Peyer's patch (tissue), 4 donors: Measurements from ENCODE around the gene GRAMD4. TPM values are rescaled to one million over a fixed set of nuclear protein-coding genes. Genes with fewer than 3 reads are reported as not detected.
A peak's percentile ranks its signal among the peaks of the same experiment; 100 is the strongest.

Source experiments
- DNase-seq, 3 donors: peaks; one replicate each; pipeline ENCODE4 v3.0.0-alpha.2; 2017 to 2019
- H3K27ac ChIP-seq, 4 donors: fragments of 200-600 bp; sonication (generic); one replicate each; pipeline ENCODE4 v1.5.1; 2016 to 2019
- H3K27me3 ChIP-seq, 2 donors: fragments of 200-600 bp; sonication (generic); one replicate each; pipeline ENCODE4 v1.5.1; 2019
- H3K36me3 ChIP-seq, 3 donors: fragments of 200-600 bp; sonication (generic); one replicate each; pipeline ENCODE4 v1.5.1; 2016 to 2019
- H3K4me1 ChIP-seq, 4 donors: fragments of 200-600 bp; sonication (generic); one replicate each; pipeline ENCODE4 v1.5.1; 2016 to 2019
- H3K4me3 ChIP-seq, 4 donors: fragments of 200-600 bp; sonication (generic); 1 replicate in 3 of 4; 2 replicates in 1 of 4; pipeline ENCODE4 v1.5.1; 2016 to 2019; ENCODE audit warnings: mild to moderate bottlenecking in 1 of 4
- H3K9me3 ChIP-seq, 4 donors: fragments of 200-600 bp; sonication (generic); one replicate each; pipeline ENCODE4 v1.5.1; 2016 to 2019; ENCODE audit warnings: mild to moderate bottlenecking in 1 of 4
- POLR2A ChIP-seq, 2 donors: fragments of 450-650 bp; IDR thresholded peaks; one replicate each; pipeline ENCODE4 v1.5.1; 2017; ENCODE audit warnings: antibody characterized with exemption in 2 of 2, mild to moderate bottlenecking in 2 of 2, moderate library complexity in 2 of 2
- total RNA-seq, 4 donors: library from RNA; depleted of rRNA; stranded (reverse); fragments of >200 nt; gene quantifications; one replicate each; pipeline ENCODE4 v1.1.0, GENCODE V29; 2016
- TF ChIP-seq, protein P1 (sequence below), 6 experiments: fragments of 450-650 bp in 4 of 6; fragments of 200-600 bp in 2 of 6; sonication (generic) in 1 of 6; IDR thresholded peaks; one replicate each; pipeline ENCODE4 v1.5.1; 2017 to 2019; ENCODE audit warnings: antibody characterized with exemption in 6 of 6, mild to moderate bottlenecking in 3 of 6, moderate library complexity in 1 of 6

GRAMD4 gene
- total RNA-seq, 4 donors from 2014 or later, result 98.2 to 428 (median 422) TPM

DNA sequence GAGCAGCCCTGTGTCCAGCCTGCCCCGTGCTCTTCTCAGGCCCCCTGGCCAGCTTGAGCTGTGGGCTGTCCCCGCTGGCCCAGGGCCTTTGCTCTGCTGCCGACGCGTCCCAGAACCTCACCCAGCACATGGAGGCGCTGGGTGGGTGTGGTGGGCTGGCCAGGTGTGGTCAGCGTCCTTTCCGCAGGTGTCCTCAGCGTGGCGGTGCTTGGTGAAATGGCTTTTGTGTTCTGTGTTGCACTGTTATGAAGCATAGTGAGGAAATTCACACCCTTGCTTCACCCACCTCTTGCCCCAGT, 37.4 kb downstream of the GRAMD4 start:
- no peak for DNase-seq
- no peak overlapping the region for H3K27ac ChIP-seq
- H3K4me1 ChIP-seq, result peaks cover 6 to 37% (median 7%) of the 10 kb centered on the region in 4 donors
- H3K9me3 ChIP-seq, result no peaks in the 10 kb centered on the region
- TF ChIP-seq, protein P1, sequence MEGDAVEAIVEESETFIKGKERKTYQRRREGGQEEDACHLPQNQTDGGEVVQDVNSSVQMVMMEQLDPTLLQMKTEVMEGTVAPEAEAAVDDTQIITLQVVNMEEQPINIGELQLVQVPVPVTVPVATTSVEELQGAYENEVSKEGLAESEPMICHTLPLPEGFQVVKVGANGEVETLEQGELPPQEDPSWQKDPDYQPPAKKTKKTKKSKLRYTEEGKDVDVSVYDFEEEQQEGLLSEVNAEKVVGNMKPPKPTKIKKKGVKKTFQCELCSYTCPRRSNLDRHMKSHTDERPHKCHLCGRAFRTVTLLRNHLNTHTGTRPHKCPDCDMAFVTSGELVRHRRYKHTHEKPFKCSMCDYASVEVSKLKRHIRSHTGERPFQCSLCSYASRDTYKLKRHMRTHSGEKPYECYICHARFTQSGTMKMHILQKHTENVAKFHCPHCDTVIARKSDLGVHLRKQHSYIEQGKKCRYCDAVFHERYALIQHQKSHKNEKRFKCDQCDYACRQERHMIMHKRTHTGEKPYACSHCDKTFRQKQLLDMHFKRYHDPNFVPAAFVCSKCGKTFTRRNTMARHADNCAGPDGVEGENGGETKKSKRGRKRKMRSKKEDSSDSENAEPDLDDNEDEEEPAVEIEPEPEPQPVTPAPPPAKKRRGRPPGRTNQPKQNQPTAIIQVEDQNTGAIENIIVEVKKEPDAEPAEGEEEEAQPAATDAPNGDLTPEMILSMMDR (IDR thresholded peaks at IDR 0.05), result no peak
- no peak for TF ChIP-seq POLR2A (IDR thresholded peaks at IDR 0.05)
- H3K4me3 ChIP-seq, result no peak overlapping the region
- peaks cover 0 to 32% (median 0%) of the 10 kb centered on the region in 3 donors for H3K36me3 ChIP-seq
- no peaks in the 10 kb centered on the region for H3K27me3 ChIP-seq

DNA sequence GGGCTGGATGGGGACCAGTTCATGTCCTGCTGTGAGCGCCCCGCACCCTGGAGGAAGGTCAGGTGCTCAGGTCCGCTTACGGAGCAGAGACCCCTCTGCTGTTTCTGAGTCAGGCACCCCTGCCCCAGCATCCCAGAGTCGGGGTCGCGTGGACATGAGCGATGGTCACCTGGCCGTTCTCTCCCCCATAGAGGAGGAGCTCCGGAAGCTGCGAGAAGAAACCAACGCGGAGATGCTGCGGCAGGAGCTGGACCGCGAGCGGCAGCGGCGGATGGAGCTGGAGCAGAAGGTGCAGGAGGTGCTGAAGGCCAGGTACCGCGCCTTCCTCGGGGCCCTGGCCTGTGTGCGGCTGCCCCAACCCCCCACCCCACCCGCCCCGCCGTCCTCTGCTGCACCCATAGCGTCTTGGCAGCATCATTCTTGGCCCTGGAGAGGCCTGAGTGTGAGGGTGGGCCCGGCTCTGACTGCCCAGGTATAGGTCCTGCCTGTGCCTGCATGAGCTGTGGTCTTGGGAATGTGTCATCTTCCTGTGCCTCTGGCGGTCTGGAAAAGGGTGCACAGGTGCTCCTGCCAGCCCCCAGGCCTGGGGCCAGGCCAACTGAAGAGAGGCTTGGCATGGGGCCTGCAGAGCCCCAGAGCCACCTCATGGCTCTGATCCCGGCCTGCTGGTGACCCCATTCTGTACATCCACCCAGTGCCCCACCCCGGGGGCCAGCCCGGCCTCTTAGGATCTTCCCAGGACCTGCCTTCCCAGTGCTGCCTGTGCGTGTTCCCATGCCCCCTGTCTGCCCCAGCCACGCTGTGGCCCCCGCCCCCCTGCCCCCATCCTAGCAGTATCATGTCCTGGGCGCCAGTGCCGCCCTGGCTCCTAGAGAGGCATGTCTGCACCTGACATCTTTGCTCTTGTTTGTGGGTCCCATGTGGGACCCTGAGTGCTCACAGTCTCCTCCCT, 38.1 kb downstream of the GRAMD4 start:
- DNase-seq, result no peak
- peaks cover 0 to 39% (median 0%) of the 10 kb centered on the region in 3 donors for H3K36me3 ChIP-seq
- no peaks in the 10 kb centered on the region for H3K9me3 ChIP-seq
- no peak overlapping the region for H3K4me3 ChIP-seq
- no peaks in the 10 kb centered on the region for H3K27me3 ChIP-seq
- TF ChIP-seq, protein P1 (IDR thresholded peaks at IDR 0.05), result no peak
- TF ChIP-seq POLR2A (IDR thresholded peaks at IDR 0.05), result no peak
- H3K27ac ChIP-seq, result peak overlapping the region in 1 of 4 donors; percentile 96
- H3K4me1 ChIP-seq, result peaks cover 2 to 31% (median 5%) of the 10 kb centered on the region in 4 donors

DNA sequence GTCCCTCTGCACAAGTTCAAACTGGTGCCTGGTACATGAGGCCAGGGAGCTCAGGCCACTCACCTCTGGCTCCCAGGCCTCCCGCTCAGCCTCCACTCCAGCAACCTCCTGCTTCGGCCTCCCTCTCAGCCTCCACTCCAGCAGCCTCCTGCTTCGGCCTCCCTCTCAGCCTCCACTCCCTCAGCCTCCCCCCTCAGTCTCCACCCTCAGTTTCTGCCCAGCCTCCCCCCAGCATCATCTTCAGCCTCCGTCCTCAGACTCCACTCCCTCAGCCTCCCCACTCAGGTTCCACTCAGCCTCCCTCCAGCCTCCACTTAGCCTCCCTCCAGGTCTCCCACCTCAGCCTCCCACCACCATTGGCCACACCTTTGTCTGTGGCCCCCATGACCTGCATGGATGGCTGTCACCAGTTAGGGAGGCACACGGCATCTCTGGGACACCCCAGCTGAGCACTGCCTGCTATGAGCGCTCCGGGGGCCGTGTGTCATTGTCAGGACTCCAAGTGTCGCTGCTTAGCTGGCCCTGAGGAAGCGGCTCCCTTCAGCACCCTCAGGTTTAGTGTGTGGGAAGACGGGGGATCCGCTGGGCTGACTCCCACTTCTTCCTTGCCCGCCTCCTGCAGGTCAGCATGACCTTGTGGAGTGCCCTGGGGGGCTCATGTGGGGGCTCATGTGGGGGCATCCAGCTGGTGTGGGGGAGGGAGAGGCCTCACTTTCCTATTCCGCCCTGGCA, 39.0 kb downstream of the GRAMD4 start:
- H3K9me3 ChIP-seq, result no peaks in the 10 kb centered on the region
- peak overlapping the region in 3 of 4 donors; percentile 69 to 96 (median 87) for H3K27ac ChIP-seq
- TF ChIP-seq, protein P1 (IDR thresholded peaks at IDR 0.05), result no peak
- no peak for TF ChIP-seq POLR2A (IDR thresholded peaks at IDR 0.05)
- H3K27me3 ChIP-seq, result no peaks in the 10 kb centered on the region
- H3K4me3 ChIP-seq, result no peak overlapping the region
- DNase-seq, result no peak
- peaks cover 0 to 49% (median 0%) of the 10 kb centered on the region in 3 donors for H3K36me3 ChIP-seq
- peaks cover 0 to 24% (median 3%) of the 10 kb centered on the region in 4 donors for H3K4me1 ChIP-seq

DNA sequence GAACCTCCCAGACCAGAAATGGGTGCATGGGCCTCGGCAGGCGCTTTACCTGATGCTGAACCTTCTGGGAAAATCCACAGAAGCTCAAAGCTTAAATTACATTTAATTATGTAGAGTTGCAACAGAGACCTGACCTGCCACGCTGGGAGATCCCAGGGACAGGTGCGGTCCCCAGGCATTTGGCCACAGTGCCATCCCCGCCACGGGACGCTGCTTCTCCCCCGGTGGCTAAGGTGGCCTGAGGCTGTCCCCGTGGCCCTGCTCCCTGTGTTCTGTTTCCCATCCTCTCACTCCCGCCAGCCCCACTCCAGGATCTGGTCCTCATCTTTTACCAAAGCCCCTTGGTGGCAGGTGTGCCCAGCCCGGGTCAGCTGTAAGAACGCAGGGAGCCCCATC, 39.6 kb downstream of the GRAMD4 start:
- Histone ChIP-seq H3K27me3 (no peaks in the 10 kb centered on the region), H3K36me3 (peaks cover 0 to 54% (median 0%) of the 10 kb centered on the region in 3 donors), H3K4me3 (no peak overlapping the region), H3K9me3 (no peaks in the 10 kb centered on the region), H3K4me1 (peaks cover 0 to 22% (median 3%) of the 10 kb centered on the region in 4 donors), H3K27ac (peak overlapping the region in 3 of 4 donors; percentile 69 to 96 (median 87))
- DNase-seq, result no peak
- TF ChIP-seq POLR2A (IDR thresholded peaks at IDR 0.05), result no peak
- TF ChIP-seq, protein P1 (IDR thresholded peaks at IDR 0.05), result no peak

DNA sequence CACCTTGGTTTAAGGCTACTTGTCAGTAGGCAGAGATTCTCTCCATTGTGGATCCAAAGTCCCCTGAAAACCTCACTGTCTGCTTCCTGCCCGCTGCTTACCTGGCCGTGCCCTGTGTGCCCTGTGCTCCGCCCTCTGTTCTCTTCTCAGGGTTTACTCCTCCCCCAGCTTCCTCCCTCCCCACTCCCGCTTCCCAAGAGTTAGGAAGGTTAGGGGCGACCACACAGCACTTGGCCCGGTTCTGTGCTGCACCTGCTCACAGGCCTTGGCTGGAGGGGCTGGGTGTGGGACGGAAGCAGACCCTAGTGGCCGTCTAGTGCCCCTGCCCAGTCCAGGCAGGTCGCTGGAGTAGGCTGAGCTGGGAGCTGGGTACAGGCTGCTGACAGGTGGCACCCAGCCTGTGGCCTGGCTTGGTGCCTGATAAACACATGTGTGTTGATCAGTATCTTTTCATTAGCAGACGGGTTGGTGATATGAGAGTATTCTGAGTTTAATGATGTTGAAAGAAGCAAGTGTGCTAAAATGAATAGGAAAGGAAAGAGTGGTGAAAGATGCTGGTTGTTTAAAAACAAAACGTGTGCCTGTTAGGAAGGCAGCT, 40.5 kb downstream of the GRAMD4 start:
- Histone ChIP-seq H3K27me3 (no peaks in the 10 kb centered on the region), H3K4me3 (peak overlapping the region in 2 of 4 donors; percentile 8 to 23), H3K36me3 (peaks cover 0 to 63% (median 0%) of the 10 kb centered on the region in 3 donors), H3K4me1 (peaks cover 0 to 22% (median 3%) of the 10 kb centered on the region in 4 donors), H3K27ac (peak overlapping the region in 3 of 4 donors; percentile 69 to 96 (median 87)), H3K9me3 (no peaks in the 10 kb centered on the region)
- TF ChIP-seq, protein P1 (IDR thresholded peaks at IDR 0.05), result peak in 3 of 6 experiments; percentile 30 to 36 (median 33)
- TF ChIP-seq POLR2A (IDR thresholded peaks at IDR 0.05), result peak in 1 of 2 donors; percentile 25
- peak in 2 of 3 donors; percentile 84 to 87 for DNase-seq
